Loucy (cell line): Measurements from ENCODE around the gene MYO3A.

Source experiments
- CTCF ChIP-seq: fragments of 200-600 bp; sonication (generic); conservative IDR thresholded peaks from 2 replicates; pipeline ENCODE4 v1.5.1; 2014; ENCODE audit warnings: mild to moderate bottlenecking, antibody characterized with exemption, low read length
- EZH2phosphoT487 ChIP-seq: fragments of 200-600 bp; IDR thresholded peaks from 2 replicates; pipeline ENCODE4 v1.6.1; 2018; ENCODE audit warnings: antibody characterized with exemption, mild to moderate bottlenecking, moderate library complexity, borderline replicate concordance

- no peak for TF ChIP-seq CTCF
- TF ChIP-seq EZH2phosphoT487: no peak
Observed at GRCh38 chr10:26024303-26024702, 90.3 kb downstream of the MYO3A start.
